Keratinocyte (primary cell): ENCODE data around the gene ARHGEF37. TPM values are rescaled to one million over a fixed set of nuclear protein-coding genes. Genes with fewer than 3 reads are reported as not detected.

Experiments
- DNase-seq: peaks from one replicate; pipeline ENCODE4 v3.0.0-alpha.2; 2011; ENCODE audit warnings: low read depth, missing footprints, low spot score
- FAIRE-seq: peaks from 2 replicates; lab custom pipeline; 2011; peaks lifted over from hg19 to GRCh38; lab: Jason Lieb, UNC
- H2AFZ ChIP-seq: 2 replicates; pipeline ENCODE4 v1.6.0; 2012; ENCODE audit warnings: low read length, control low read depth, inconsistent platforms; ENCODE audit not compliant: control insufficient read depth
- H3K27ac ChIP-seq: 2 replicates; pipeline ENCODE4 v1.5.1; 2011; ENCODE audit warnings: low read length; ENCODE audit not compliant: control insufficient read depth, insufficient read depth
- H3K27me3 ChIP-seq: 3 replicates; pipeline ENCODE4 v1.6.0; 2011; ENCODE audit warnings: low read length; ENCODE audit not compliant: control insufficient read depth, insufficient read depth; ENCODE audit errors: extremely low read depth
- H3K36me3 ChIP-seq, 2 experiments: 2 replicates in 1 of 2; 3 replicates in 1 of 2; pipeline ENCODE4 v1.5.1; 2011; ENCODE audit warnings: low read length in 2 of 2, mild to moderate bottlenecking in 1 of 2; ENCODE audit not compliant: control insufficient read depth in 2 of 2, insufficient read depth in 2 of 2; ENCODE audit errors: extremely low read depth in 1 of 2
- H3K4me1 ChIP-seq: 3 replicates; pipeline ENCODE4 v1.5.1; 2011; ENCODE audit warnings: low read length; ENCODE audit not compliant: control insufficient read depth, insufficient read depth; ENCODE audit errors: extremely low read depth
- H3K4me2 ChIP-seq: 3 replicates; pipeline ENCODE4 v1.6.0; 2011; ENCODE audit warnings: low read depth, low read length; ENCODE audit not compliant: control insufficient read depth, insufficient read depth; ENCODE audit errors: extremely low read depth
- H3K4me3 ChIP-seq, 3 experiments: fragments of 200-600 bp in 1 of 3; sonication (generic) in 1 of 3; 2 replicates in 2 of 3; 3 replicates in 1 of 3; pipeline ENCODE4 v1.5.1; 2011 to 2016; ENCODE audit warnings: low read length in 3 of 3, mild to moderate bottlenecking in 3 of 3, control low read depth in 2 of 3, inconsistent platforms in 1 of 3, low read depth in 1 of 3, mixed read lengths in 1 of 3, mixed run types in 1 of 3, moderate library complexity in 1 of 3; ENCODE audit not compliant: control insufficient read depth in 2 of 3, insufficient read depth in 2 of 3; ENCODE audit errors: extremely low read depth in 1 of 3
- H3K79me2 ChIP-seq: 2 replicates; pipeline ENCODE4 v1.6.0; 2012; ENCODE audit warnings: low read length; ENCODE audit not compliant: control insufficient read depth, insufficient read depth
- H3K9ac ChIP-seq: 3 replicates; pipeline ENCODE4 v1.6.0; 2011; ENCODE audit warnings: low read length; ENCODE audit not compliant: control insufficient read depth, insufficient read depth; ENCODE audit errors: extremely low read depth
- H3K9me1 ChIP-seq: 3 replicates; pipeline ENCODE4 v1.6.0; 2011; ENCODE audit warnings: low read length; ENCODE audit not compliant: control insufficient read depth, insufficient read depth; ENCODE audit errors: extremely low read depth
- H3K9me3 ChIP-seq: 2 replicates; pipeline ENCODE4 v1.5.1; 2012; ENCODE audit warnings: low read depth, low read length; ENCODE audit not compliant: control insufficient read depth
- H4K20me1 ChIP-seq: 3 replicates; pipeline ENCODE4 v1.6.0; 2011; ENCODE audit warnings: low read length; ENCODE audit not compliant: control insufficient read depth, insufficient read depth; ENCODE audit errors: extremely low read depth
- EZH2 ChIP-seq: IDR thresholded peaks from one replicate; pipeline ENCODE4 v1.6.1; 2012; ENCODE audit warnings: inconsistent platforms, mild to moderate bottlenecking, low read length, moderate library complexity
- dilution Hi-C: fragments of 300-500 bp; cut with MboI; formaldehyde crosslinking; loops from one replicate; pipeline ENCODE4 v1.7.0; 2020; ENCODE audit warnings: low sequenced_read_pairs; ENCODE audit not compliant: extremely low pct_ligation_motif_present
- polyA plus RNA-seq, 5 experiments: library from polyadenylated mRNA; depleted of rRNA in 3 of 5; stranded (reverse) in 3 of 5; stranded (forward) in 1 of 5; unstranded in 1 of 5; fragments of >200 nt; gene quantifications; 1 replicate in 1 of 5; 2 replicates in 3 of 5; 3 replicates in 1 of 5; pipeline versions ENCODE4 v1.2.1 to v1.2.3, GENCODE V29; 2011 to 2012; ENCODE audit warnings: missing spikeins in 2 of 5, low read depth in 1 of 5, low replicate concordance in 1 of 5
- TF ChIP-seq, protein P1 (sequence below), 3 experiments: IDR thresholded peaks in 1 of 3; conservative IDR thresholded peaks in 1 of 3; optimal IDR thresholded peaks in 1 of 3; 2 replicates in 2 of 3; 3 replicates in 1 of 3; pipeline versions ENCODE3 to v1.5.1; 2011; ENCODE audit warnings: low read length in 3 of 3, mild to moderate bottlenecking in 3 of 3, moderate library complexity in 2 of 3, control low read depth in 1 of 3, inconsistent platforms in 1 of 3; ENCODE audit not compliant: insufficient read depth in 2 of 3; ENCODE audit errors: extremely low read depth in 1 of 3

ARHGEF37 gene
- polyA plus RNA-seq, 1 donor (not counting 4 experiments of a cell fraction or from before 2014, with no cell fraction given), result 8.7 TPM

DNA sequence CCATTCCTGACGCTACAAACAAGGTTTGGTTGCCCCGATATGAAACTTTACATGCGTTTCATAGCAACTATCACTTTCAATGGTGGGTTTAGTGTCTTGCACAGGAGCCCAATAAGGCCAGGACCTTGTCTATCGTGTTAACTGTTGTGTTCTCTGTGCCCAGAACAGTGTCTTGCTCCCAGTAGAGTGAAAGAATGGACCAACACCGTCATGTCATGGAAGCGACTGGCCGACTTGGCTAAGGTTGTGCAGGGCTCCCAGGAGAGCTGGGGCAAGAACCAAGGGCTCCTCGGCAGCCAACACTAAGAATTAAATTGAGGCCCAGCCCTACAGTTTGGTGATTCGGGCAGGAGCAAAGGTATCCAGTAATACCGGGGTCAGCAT, 498 bp upstream of the ARHGEF37 start:
- H3K79me2 ChIP-seq, result no peaks in the 10 kb centered on the region
- H3K9me1 ChIP-seq, result no peaks in the 10 kb centered on the region
- H3K36me3 ChIP-seq, result no peaks in the 10 kb centered on the region
- no peaks in the 10 kb centered on the region for H4K20me1 ChIP-seq
- peak overlapping the region; percentile 93 for H3K4me2 ChIP-seq
- no peaks in the 10 kb centered on the region for H3K27me3 ChIP-seq
- dilution Hi-C loops, result no loop called here
- peak overlapping the region; percentile 48 to 65 (median 56) for H3K4me3 ChIP-seq
- H3K9ac ChIP-seq, result peak overlapping the region; percentile 77
- H3K9me3 ChIP-seq, result no peaks in the 10 kb centered on the region
- FAIRE-seq (no peak), DNase-seq (no peak)
- H3K27ac ChIP-seq, result peak overlapping the region; percentile 80
- TF ChIP-seq EZH2, result no peak
- peaks cover 23% of the 10 kb centered on the region for H3K4me1 ChIP-seq
- H2AFZ ChIP-seq, result peak overlapping the region; percentile 92

- H4K20me1 ChIP-seq, result no peaks in the 10 kb centered on the region
- peak overlapping the region; percentile 77 for H3K9ac ChIP-seq
- no peaks in the 10 kb centered on the region for H3K27me3 ChIP-seq
- H3K9me3 ChIP-seq, result no peaks in the 10 kb centered on the region
- DNase-seq (no peak), FAIRE-seq (peak; percentile 9)
- peak overlapping the region; percentile 48 to 65 (median 56) for H3K4me3 ChIP-seq
- H2AFZ ChIP-seq, result peak overlapping the region; percentile 92
- peak overlapping the region; percentile 93 for H3K4me2 ChIP-seq
- peaks cover 25% of the 10 kb centered on the region for H3K4me1 ChIP-seq
- no peak for TF ChIP-seq EZH2
- TF ChIP-seq, protein P1, sequence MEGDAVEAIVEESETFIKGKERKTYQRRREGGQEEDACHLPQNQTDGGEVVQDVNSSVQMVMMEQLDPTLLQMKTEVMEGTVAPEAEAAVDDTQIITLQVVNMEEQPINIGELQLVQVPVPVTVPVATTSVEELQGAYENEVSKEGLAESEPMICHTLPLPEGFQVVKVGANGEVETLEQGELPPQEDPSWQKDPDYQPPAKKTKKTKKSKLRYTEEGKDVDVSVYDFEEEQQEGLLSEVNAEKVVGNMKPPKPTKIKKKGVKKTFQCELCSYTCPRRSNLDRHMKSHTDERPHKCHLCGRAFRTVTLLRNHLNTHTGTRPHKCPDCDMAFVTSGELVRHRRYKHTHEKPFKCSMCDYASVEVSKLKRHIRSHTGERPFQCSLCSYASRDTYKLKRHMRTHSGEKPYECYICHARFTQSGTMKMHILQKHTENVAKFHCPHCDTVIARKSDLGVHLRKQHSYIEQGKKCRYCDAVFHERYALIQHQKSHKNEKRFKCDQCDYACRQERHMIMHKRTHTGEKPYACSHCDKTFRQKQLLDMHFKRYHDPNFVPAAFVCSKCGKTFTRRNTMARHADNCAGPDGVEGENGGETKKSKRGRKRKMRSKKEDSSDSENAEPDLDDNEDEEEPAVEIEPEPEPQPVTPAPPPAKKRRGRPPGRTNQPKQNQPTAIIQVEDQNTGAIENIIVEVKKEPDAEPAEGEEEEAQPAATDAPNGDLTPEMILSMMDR (optimal IDR thresholded peaks at IDR 0.05 in 1 of 3, IDR thresholded peaks at IDR 0.05 in 1 of 3, conservative IDR thresholded peaks at IDR 0.05 in 1 of 3; ENCODE audit: extremely low read depth in 1 of 3, insufficient read depth in 2 of 3, low read length in 3 of 3), result no peak
- H3K27ac ChIP-seq, result peak overlapping the region; percentile 80
- H3K79me2 ChIP-seq, result no peaks in the 10 kb centered on the region
- H3K36me3 ChIP-seq, result no peaks in the 10 kb centered on the region
- dilution Hi-C loops, result no loop called here
- no peaks in the 10 kb centered on the region for H3K9me1 ChIP-seq
These were observed 852 bp downstream of the ARHGEF37 start for GRCh38 chr5:149581931-149582768.
